GM18526 (cell line): ENCODE results near the gene ZNF766.

Experiments
- POLR2A ChIP-seq: IDR thresholded peaks from 3 replicates; pipeline ENCODE4 v1.6.1; 2011; ENCODE audit not compliant: insufficient read length; ENCODE audit errors: extremely low read depth

Gene ZNF766

DNA sequence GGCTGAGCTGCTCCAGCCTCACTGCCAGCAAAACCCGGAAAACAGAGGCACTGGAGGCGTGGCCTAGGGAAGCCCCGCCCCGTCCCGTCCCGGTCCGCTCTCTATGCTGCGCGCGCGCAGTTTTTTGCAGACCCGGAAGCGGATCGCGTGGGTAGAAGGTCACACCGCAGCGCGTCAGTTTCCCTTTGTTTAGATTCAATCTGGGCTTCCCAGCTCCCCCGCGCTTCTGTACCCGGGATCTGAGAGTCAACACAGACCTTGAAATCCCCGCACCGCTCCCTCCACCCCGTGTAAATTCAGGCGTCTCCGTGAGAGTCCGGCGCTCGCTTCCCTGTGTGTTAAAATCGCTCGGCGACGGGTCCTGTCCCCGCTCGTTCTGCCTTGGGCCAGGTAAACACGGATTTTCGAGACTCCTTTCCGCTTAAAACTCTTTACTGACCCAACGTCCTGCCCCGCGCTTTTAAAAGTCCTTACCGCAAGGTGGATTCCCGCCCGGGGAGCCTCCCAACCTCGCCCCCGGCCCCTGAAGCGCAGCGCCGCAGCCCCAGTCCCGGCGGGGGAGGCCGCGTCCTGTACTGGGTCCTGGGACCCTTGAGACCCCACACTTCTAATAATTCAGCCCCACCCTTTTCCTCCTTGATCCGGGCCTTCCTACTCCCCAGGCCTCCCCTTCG, 66.9 kb downstream of the ZNF766 start, which contains the start of gene ZNF610:
Gene ZNF610 (plus strand): TSS at position 127 of the 674 bp plus-strand sequence. CDS start 12,930 bp downstream, outside the sequence.
- TF ChIP-seq POLR2A = no peak

- TF ChIP-seq POLR2A = no peak
Measured at GRCh38 chr19:52336791-52337381, 67.5 kb downstream of the ZNF766 start.

DNA sequence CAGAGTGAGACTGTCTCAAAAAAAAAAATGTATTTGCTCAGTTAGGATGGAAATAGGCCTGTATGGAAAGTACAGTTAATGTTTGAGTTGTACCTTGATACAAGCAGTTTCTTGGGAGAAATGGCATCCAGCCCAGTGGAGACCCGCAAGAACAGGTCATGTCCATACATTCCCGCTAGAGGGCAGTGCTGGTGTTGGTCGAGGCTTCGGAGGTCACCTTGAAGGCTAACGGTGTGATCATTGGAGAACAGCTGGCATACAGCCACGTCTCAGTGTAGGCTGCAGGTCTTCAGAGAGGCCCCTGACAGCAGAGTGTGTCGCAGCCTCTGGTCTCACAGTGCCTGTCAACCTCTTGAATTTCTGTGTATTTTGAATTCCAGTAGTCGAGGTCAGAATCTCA, 74.2 kb downstream of the ZNF766 start:
- TF ChIP-seq POLR2A = no peak

GRCh38 chr19:52345162-52345561, 75.8 kb downstream of the ZNF766 start:
- TF ChIP-seq POLR2A = no peak
